ENCODE measurements around the gene OR13C4. TPM values are rescaled to one million over a fixed set of nuclear protein-coding genes. Genes with fewer than 3 reads are reported as not detected.
"Not testable (repeated sequence)": the region's sequence is repeated elsewhere in the genome, so short reads cannot be mapped to it uniquely, and the experiment has no call there.

Gene OR13C4
- total RNA-seq (2014; rRNA removed) = not detected in 2 replicates
- polyA plus RNA-seq (2012) = not detected

DNA sequence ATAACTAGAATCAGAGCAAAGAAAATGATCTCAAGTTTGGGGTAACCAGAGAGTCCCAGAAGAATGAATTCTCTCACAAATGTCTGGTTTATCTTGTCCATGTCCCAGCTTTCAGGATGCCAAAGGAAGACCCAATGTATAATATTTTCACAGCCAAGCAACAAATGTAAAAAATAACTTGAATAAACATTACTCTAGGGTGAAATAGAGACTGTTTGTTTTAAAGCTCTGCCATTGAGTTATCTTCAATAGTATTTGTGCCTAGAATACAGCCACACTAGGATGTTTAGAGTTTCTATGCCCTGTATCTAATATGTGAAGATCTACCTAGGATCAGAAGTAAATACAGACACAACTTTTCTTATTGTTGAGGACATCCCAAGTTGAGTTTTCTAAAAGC lies at the start of gene OR13C4:
TSS of gene OR13C4 (minus strand) at position 101 of the 400 bp plus-strand sequence. CDS start at position 101, 0 bp downstream.
- no peak for DNase-seq (ENCODE audit: low read depth)

DNA sequence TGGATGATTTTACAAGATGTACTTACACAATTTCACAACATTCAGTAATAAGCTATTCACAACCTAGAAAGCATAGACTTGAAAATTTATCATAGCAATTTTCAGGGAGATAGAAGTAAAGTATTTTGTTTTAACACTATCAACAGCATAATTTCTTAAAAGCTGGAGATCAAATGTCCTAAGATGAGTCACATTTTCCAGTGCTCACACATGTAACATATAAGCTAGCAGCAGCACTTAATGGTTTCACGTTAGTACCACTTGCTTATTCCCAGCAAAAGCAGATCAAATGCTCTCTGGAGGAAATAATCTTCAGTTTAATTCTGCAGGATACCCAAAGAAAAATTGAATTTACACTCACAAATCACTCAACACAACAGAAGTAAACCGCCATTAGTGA lies 48.4 kb upstream of the OR13C4 start:
- DNase-seq (ENCODE audit: low read depth) = peak; percentile 13

DNA sequence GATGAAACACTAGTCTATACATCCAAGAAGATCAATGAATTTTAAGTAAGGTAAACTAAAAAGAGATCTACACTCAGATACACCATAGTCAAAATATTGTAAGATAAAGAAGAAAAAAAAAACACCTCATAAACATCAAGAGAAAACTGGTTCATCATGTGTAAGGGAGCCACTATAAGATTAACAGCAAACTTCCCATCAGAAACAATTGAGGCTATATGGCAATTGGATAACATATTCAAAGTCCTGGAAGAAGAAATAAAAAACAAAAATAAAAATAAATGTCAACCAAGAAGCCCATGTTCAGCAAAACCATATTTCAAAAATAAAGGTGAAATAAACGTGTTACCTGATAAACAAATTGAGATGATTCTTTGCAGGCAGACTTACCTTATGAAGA lies 45.6 kb upstream of the OR13C4 start:
- no peak for DNase-seq (ENCODE audit: low read depth)

DNA sequence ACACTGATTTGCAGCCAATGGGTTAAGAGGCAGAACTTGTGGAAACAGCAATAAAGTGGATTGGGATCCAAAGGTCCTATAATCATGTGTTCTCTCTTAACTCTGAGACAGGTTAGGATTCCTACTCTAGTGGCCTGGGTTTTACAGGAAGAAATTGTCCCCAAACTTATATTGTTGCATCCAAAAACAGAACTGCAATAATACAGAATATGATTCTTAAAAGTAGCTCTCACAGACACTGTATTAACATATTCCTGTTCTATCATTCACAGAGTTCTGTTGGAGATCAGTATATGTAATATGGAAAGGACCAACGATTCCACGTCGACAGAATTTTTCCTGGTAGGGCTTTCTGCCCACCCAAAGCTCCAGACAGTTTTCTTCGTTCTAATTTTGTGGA lies 41.9 kb upstream of the OR13C4 start, which contains the start of gene OR13C8:
TSS of gene OR13C8 (plus strand) at position 301 of the 400 bp plus-strand sequence. CDS start at position 301, 0 bp downstream.
- no peak for DNase-seq (ENCODE audit: low read depth)

DNA sequence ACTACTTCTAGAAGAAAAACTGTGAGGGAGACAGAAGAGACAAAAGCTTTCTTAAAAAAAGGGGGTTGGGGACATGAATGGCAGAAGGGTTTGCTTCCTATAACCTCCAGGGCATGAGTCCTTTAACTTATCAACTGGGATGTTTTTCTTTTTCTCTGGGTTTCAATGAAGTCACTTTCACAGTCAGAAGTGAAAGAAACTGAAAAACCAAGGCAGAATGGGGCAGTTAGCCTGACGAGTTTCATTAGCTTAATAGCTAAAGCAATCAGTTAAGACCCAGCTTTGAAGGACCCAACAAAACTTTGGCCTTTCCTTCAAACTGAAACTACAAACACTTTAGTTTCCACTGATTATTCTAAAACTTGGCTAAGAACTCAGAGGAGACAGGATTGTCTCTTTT lies 37.3 kb upstream of the OR13C4 start:
- DNase-seq (ENCODE audit: low read depth) = no peak

DNA sequence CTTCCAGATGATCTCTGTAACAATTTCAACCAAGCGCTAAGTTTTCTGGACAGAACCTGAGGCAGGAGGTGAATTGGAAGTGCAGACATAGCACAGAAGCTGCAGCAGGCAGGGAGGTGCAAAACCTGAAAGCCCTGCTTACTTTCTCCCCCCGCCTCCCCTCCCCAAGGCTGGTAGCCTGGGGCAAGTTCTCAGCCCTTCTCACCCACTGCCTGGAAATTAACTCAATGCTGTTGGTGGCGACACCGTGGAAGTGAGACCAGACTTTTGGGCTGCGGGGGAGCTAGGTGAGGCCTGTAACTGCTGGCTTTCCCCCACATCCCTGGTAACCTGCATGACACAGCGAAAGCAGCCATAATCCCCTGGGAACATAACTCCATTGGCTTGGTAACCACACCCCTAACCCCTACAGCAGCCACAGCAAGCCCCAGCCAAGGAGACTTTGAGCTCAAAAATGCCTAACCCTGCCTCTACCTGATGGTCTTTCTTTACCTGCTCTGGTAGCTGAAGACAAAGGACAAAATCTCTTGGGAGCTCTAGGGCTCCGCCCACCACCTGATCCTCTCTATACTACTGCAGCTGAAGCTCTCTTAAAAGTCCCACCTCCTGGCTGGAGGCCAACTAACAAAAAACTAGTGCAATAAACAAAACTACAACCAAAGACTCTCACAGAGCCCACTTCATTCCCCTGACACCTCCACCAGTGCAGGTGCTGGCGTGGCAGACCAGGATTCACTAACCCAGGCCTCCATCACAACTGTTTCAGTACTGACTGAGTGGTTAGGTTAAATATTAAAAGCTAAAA lies 30.0 kb upstream of the OR13C4 start:
- no peak for DNase-seq (ENCODE audit: low read depth)

DNA sequence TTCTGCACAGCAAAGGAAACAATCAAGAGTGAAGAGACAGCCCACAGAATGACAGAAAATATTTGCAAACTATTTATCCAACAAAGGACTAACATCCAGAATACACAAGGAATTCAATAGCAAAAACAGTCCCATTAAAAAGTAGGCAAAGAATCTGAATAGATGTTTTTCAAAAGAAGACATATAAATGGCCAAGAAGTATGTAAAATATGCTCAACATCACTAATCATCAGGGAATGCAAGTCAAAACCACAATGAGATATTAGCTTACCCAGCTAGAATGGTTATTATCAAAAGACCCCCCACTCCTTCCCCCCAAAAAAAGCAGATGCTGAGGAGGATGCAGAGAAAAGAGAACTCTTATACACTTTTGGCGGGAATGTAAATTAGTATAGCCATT lies 28.5 kb upstream of the OR13C4 start:
- DNase-seq (ENCODE audit: low read depth) = peak; percentile 10

DNA sequence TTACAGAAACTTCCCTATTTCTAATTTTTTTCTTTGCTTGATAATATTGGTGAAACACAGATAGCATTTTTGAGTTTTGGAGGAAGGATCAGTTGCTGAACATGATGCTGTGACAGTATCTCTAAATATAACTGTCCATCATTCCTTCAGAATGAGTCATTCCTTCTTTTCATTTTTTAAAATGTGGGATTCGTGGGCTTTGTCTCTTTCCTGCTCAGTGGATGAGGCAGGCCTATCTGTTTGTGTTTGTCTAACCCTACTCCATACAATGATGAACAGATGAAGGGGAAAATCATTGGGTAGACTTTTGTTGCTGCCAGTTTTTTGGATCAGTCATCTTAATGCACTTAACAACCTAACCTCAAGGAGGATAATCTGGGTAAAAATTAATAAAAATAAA lies 26.3 kb upstream of the OR13C4 start:
- peak; percentile 75 for DNase-seq (ENCODE audit: low read depth)

DNA sequence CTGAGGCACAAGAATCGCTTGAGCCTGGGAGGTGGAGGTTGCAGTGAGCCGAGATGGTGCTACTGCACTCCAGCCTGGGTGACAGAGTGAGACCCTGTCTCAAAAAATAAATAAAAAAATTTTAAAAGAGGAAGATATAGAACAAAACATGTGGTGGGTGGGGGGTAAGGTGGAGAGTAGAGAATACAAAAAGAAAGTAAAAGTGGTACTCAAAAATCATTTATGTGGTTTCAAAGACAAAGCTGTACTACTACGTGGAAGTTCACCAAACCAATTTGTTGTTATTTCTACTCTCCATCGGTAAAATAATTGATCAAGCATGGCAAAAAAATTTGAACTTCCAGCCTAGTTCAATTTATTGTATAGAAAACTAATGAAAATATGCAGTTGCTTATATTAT lies 17.6 kb upstream of the OR13C4 start:
- DNase-seq (ENCODE audit: low read depth) = no peak

DNA sequence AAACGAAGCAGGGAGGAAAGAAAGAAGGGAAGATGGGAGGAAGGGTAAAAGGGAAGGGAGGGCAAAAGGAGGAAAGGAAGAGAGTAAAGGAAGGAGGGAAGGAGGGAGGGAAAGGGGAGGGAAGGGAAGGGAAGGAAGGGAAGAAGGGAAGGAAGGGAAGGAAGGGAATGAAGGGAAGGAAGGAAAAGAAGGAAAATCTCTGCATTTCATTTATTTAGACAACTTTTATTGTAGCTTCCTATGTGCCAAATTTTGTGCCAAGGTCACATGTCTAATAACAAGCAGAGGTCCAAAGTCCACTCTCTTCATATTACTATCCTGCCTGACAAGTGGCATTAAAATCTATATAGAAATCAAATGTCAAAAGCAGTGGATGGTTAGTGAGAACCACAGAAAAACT lies 12.3 kb upstream of the OR13C4 start:
- no peak for DNase-seq (ENCODE audit: low read depth)

DNA sequence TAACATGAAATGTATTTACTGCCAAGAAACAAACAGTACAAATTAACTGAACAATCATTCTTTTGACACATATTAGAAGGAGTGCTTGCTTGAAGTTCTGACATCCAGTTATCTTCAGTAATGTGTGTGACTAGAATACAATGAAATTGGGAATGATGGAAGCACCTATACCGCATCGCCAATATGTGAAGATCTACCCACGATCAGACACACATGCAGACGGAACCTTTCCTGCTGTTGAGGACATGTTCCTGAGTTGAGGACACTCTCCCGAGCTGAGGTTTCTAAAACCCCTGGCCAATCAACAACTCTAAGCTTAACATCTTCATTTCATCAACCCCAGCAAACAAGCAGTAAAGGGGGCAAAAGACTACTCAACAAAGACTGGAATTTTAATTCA lies 9.7 kb upstream of the OR13C4 start, which contains the start of gene OR13C3:
TSS of gene OR13C3 (minus strand) at position 101 of the 400 bp plus-strand sequence. CDS start 133 bp downstream, outside the sequence.
- DNase-seq (ENCODE audit: low read depth) = no peak

DNA sequence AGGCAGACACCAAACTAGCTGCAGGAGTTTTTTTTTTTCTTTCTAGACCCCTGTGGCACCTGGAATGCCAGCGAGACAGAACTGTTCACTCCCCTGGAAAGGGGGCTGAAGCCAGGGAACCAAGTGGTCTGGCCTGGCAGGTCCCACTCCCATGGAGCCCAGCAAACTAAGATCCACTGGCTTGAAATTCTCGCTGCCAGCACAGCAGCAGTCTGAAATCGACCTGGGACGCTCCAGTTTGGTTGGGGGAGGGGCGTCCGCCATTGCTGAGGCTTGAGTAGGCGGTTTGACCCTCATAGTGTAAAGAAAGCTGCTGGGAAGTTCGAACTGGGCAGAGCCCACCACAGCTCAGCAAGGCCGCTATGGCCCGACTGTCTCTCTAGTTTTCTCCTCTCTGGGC lies 6.8 kb downstream of the OR13C4 start:
- not testable (repeated sequence) for DNase-seq (ENCODE audit: low read depth)

DNA sequence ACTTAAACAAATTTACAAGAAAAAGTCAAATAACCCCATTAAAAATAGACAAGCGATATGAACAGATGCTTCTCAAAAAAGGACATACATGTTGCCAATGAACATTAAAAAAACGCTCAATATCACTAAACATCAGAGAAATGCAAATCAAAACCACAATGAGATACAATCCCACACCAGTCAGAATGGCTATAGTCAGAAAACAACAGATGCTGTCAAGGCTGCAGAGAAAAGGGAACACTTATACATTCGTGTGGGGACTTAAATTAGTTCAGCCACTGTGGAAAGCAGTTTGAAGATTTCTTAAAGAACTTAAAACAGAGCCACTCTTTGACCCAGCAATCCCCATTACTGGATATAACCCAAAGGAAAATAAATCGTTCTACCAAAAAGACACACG lies 12.1 kb downstream of the OR13C4 start:
- no peak for DNase-seq (ENCODE audit: low read depth)

DNA sequence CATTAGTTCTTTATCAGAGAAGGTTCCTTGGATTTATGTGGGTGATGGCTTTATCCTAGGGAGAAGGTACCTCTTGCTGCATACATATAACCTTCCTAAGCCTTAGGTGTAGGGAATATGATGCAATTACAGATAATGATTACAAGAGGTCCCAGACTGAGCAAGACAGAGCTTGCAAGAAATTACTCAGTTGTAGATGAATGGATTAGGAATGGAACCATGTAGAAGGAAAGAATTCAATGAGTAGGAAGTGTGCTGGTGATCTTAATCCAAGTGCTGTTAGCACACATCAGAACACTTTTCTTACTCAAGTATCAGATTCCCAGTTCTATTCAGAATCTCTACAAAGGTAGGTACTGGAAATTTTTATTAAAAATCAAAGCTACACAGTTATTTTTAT lies 20.4 kb downstream of the OR13C4 start:
- DNase-seq (ENCODE audit: low read depth) = no peak

DNA sequence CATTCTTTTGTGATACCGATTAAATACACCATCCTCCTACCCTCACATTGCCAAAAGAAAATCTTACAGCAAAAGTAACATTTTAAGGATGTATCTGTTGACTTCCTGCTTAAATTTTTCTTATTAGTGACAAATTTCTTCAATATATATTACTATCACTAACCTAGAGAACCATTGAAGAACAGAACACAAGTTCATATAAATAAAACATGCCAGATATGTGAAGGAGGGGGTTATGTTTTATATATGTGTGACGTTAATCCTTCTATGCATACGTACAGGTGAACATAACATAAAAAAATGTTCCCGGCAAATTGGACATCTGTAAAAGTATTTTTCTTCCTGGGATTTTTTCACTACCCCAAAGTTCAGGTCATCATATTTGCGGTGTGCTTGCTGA lies 23.0 kb downstream of the OR13C4 start, which contains the start of gene OR13F1:
TSS of gene OR13F1 (plus strand) at position 301 of the 400 bp plus-strand sequence. CDS start at position 301, 0 bp downstream.
- DNase-seq (ENCODE audit: low read depth) = no peak

DNA sequence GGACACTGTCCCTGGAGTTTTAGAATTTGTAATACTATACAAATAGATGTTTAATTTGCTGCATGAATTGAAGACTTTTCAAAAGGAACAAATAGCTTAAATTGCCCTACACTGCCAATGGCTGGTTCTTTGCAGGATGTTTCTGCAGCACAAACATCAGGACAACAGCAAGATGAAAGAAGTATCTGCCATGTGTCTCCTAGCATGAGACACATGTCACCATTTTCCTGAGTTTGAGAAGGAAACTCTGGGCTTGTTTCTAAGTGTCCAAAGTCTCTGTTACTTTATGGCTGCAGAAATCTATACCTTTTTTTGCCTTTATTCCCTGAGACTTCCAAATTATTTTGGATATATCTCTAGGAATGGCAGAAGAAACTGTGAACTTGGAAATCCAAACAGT lies 23.6 kb downstream of the OR13C4 start:
- no peak for DNase-seq (ENCODE audit: low read depth)

DNA sequence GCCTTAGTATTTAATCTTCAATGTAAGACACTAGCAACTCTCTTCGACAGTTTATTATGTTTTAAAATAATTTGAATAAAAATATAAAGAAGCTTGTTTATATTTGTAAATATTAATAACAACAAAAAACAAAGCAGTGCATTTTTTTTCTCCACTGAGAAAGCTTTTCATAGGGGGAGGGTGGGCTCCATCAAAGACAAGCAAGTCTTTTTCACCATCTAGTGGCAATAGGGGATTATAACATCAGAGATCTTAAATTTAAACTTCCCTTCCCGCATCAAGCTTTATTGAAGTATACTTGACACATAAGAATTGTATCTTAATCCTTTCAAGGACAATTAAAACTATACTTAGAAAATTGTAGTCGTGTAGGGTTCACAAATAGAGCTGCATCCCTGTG lies 32.2 kb downstream of the OR13C4 start:
- DNase-seq (ENCODE audit: low read depth) = peak; percentile 2

DNA sequence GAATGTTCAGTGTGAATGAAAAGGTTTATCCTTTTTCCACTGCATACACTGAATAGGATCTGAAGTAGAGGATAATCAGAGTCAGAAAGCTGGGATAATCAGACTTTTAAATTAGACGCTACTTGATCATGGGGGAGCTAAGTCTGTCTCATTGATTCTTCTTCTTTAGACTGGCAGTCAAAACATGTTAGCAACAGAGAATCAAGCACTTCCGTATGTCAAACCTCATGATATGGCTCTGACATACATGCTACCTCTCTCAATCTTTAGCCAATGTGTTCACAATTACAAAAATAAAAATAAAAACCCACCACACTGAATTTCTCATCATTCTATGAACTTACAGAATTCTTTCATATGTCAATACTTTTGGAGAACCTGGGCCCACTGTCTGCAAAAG lies 42.0 kb downstream of the OR13C4 start:
- DNase-seq (ENCODE audit: low read depth) = no peak

DNA sequence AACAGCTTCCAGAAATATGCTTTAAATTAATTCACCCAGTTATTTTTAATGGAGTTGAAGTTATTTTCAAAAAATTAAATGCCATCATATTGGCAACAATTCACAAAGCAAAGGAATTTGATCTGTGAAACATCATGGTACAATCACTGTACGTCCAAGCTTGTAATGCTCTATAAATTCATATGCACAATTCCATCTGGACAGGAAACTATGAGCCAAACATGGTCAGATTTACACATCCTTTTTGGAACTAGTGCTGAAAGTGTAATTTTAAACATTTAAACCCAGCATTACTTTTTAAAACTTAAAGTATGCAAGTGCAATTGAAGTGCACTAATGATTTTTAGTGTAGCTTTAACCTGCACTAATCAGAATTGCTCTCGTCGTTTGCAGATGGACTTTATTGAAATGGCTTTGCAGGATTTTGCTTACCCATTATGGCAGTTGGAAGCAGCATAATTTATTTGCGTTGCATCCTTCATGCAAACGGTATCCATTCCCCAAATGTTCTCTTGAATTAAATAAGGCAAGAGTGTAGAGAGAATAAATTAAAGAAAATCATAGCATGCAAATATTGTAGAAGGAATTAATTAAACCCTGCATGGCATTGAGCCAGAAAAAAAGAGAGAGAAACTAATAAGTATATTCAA lies 44.0 kb downstream of the OR13C4 start:
- no peak for DNase-seq (ENCODE audit: low read depth)
